NT2/D1 (cell line): ENCODE results near the gene TNXB.

ENCODE experiments used
- SUZ12 ChIP-seq: IDR thresholded peaks from 2 replicates; pipeline ENCODE4 v1.6.1; 2011; ENCODE audit not compliant: insufficient read length, insufficient read depth; ENCODE audit errors: extremely low read depth
- YY1 ChIP-seq: IDR thresholded peaks from 2 replicates; pipeline ENCODE4 v1.6.1; 2011; ENCODE audit not compliant: insufficient read length, insufficient read depth

DNA sequence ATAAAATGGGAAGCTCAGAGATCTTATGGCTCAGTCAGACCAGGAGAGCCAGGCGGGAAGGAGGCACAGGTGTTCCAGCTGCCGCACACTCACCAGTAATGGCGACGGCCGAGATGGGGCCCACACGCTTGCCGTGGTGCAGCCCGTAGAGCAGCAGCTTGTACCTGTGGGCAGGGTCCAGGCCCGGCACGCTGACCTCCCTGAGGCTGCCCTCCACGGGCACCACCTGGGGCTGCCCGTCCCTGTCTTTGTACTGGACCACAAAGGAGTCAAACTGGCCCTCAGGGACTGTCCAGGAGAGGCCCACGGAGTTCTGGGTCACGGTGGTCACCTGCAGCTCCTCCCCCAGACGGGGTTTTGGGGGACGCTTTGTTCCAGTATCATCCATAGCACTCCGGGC, 39.7 kb downstream of the TNXB start:
- TF ChIP-seq SUZ12 (no peak), YY1 (no peak)
